HG03354 (cell line): ENCODE results near the gene RNPS1.
"Not testable (repeated sequence)": the region's sequence is repeated elsewhere in the genome, so short reads cannot be mapped to it uniquely, and the experiment has no call there.

ENCODE experiments used
- ATAC-seq: cut with Tn5 transposase; IDR thresholded peaks from one replicate; pipeline ENCODE4 v1.9.1; 2021; ENCODE audit warnings: mild to moderate bottlenecking; ENCODE audit not compliant: unreplicated experiment, poor library complexity, severe bottlenecking

The RNPS1 gene

DNA sequence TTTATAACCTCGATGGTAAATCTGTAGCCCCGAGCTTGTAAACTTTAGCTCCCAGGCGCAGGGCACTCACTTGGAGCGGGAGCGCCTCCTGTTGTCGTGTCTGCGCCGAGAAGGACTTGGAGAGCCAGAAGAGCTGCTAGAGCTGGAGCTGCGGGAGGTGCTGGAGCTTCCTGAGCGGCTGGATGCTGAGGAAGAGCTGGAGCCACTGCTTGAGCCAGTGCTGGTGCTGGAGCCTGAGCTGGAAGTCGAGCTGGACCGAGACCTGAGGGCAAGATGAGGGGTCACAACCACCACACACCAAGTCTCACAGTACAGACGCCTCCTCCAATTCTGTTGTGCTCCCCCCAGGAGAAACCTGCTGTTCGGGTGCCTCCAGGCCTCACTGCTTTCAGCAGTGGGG, 4.9 kb downstream of the RNPS1 start:
- ATAC-seq, result not testable (repeated sequence)

DNA sequence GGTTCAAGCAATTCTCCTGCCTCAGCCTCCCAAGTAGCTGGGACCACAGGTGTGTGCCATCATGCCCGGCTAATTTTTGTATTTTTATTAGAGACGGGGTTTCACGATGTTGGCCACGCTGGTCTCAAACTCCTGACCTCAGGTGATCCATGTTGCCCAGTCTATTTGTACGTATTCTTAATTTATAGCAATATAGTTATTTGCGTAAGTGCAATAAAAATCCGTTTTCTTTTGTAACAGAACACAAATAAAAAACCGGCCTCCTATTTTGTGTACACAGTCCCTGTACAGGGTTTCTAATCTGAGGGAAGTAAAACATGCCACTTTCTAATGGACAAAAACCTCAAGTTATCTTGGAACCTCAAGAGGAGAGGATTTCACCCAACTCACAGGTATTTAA, 7.7 kb downstream of the RNPS1 start:
- no peak for ATAC-seq

- ATAC-seq, result not testable (repeated sequence)
Measured at GRCh38 chr16:2258530-2258929, 9.4 kb downstream of the RNPS1 start.

DNA sequence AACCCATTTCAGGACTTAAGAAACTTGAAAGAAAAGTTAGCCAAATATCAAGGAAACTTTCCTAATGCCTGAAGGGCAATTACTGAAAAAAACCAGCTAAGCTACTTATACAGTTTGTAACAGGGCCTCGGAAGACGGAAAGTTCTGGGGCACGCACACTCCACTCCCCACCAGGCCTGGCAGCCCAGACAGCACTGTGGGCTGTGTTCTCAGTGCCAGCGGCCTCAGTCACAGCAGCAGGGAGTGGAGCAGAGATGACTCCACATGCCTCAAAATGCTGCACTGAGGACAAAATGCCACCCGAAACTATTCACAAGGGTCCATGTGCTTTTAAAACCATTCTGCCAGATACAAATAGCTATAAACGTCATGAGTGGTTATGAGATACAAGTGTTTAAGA, 10.2 kb downstream of the RNPS1 start:
- ATAC-seq, result no peak

DNA sequence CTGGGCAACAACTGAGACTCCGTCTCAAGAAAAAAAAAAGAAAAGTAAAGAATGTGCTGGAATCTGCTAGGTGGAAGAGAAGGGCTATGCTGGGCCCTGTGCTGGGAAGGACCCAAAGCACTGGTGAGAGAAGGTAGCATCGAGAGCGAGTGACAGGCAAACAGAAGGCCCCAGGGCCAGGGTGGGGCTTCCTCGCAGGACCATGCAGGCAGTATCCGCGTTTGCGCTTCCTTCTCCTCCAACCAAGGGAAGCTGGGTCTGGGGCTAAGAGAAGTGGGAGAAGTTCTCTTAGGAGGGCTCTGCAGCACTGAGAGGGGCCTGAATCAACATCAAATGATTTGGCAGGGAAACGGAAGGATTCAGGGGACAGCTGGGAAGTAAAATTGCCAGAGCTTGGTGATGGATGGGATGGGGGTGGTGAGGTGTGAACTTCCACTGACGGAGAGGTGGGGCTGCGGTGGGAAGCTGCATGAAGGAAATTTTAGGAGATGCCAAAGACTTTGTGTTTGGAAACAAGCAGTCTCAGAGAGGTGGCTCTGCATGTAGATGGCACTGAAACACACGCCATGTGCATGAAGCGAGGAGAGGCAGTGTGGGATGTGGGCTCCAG, 11.3 kb downstream of the RNPS1 start:
- ATAC-seq, result no peak

DNA sequence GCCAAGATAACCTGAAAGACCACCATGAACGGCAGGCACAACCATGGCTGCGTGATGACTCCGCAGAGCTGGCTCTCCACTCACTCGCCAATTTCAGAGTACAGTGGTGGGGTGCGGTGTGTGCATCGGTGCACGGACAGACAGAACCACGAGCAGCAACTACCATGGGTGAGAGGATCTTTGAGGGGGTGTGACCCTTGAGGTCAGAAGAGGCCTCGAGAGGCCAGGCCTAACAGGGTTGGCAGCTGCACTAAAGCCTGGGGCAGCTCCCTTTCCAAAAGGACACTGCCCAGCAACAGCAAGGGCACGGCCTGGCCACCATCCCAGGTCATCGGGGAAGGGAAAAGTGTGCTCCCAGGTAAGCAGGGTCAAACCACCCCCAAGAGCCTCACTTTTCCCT, 14.6 kb downstream of the RNPS1 start:
- ATAC-seq, result no peak

- ATAC-seq, result no peak
Measured at GRCh38 chr16:2252806-2253148, 15.1 kb downstream of the RNPS1 start.

GRCh38 chr16:2251296-2252111, 16.4 kb downstream of the RNPS1 start, which contains the start of gene ECI1:
Gene ECI1 (minus strand): TSS chr16:2251587. CDS start chr16:2251566, 21 bp downstream.
- ATAC-seq, result peak; percentile 79

DNA sequence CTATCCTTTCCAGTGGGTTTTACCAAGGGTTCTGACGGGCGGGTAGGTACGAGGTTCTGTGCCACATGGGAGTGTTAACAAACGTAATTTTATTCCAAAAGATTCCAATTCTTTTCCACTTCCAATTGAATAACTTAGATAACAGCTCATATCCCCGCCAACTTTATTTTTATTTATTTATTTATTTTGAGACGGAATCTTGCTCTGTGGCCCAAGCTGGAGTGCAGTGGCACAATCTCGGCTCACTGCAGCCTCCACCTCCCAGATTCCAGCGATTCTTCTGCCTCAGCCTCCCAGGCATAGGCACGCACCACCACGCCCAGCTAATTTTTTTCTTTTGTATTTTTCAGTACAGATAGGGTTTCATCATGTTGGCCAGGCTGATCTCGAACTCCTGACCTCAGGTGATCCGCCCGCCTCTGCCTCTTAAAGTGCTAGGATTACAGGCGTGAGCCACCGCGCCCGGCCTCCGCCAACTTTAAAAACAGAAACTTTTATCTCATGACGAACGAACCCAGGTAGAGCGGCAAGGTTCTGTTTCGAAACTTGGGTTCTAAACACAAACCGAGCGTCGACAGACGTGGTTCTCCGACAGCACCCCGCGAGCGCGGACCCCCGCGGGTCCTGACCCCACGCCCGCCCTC, 17.2 kb downstream of the RNPS1 start:
- ATAC-seq, result no peak

GRCh38 chr16:2246301-2246885, 21.5 kb downstream of the RNPS1 start:
- no peak for ATAC-seq

DNA sequence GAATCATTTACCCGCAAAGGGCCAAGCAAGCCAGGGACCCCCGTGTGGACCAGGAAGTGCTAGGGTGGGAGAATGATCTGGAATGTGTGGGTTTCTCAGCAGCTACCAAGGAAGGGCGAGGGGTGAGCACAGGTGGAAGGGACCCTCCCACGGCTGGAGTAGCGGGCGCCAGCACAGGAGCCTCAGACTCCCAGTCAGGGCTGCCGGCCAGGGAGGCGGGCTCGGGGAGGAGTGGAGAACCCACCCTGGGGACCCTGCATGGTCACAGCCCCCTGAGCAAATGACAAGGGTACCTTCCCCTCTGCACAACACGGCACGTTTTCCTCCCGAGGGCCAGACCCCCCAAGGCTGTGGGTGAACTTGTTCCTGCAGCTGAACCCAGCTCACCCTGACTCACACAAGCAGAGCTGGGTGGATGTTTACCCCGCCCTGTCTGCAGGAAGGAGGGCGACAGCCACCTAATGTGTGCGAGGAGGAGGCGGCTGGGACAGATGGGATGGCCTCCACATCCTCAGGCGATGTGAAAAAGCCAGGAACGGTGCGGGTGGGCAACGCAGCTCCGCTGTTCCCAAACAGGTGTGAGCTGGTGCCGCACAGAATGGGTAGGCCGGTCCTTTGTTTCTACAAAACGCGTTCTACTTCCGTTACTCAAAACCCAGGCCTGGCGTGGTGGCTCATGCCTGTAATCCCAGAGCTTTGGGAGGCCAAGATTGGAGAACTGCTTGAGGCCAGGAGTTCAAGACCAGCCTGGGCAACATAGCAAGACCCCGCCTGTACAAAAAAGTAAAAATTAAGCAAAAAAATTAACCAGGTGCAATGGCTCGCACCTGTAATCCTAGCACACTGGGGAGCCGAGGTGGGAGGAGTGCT, 22.8 kb downstream of the RNPS1 start:
- no peak for ATAC-seq

GRCh38 chr16:2244301-2244700, 23.6 kb downstream of the RNPS1 start:
- no peak for ATAC-seq

- ATAC-seq, result no peak
Measured at GRCh38 chr16:2243781-2244180, 24.1 kb downstream of the RNPS1 start.

GRCh38 chr16:2243031-2243528, 24.8 kb downstream of the RNPS1 start:
- ATAC-seq, result no peak

GRCh38 chr16:2242598-2242997, 25.3 kb downstream of the RNPS1 start:
- no peak for ATAC-seq

GRCh38 chr16:2240331-2240730, 27.6 kb downstream of the RNPS1 start:
- ATAC-seq, result not testable (repeated sequence)

GRCh38 chr16:2238838-2239675, 28.9 kb downstream of the RNPS1 start:
- ATAC-seq, result no peak

- ATAC-seq, result no peak
Measured at GRCh38 chr16:2238150-2238837, 29.6 kb downstream of the RNPS1 start.
